ENCODE results near the gene SNAPC2. TPM values are rescaled to one million over a fixed set of nuclear protein-coding genes. Genes with fewer than 3 reads are reported as not detected.

SNAPC2 gene
- total and polyA plus RNA-seq, 2 of the 13 experiments (the other 11 are each of a cell fraction or from before 2014, with no cell fraction given): 10.2 to 12.7 TPM

DNA sequence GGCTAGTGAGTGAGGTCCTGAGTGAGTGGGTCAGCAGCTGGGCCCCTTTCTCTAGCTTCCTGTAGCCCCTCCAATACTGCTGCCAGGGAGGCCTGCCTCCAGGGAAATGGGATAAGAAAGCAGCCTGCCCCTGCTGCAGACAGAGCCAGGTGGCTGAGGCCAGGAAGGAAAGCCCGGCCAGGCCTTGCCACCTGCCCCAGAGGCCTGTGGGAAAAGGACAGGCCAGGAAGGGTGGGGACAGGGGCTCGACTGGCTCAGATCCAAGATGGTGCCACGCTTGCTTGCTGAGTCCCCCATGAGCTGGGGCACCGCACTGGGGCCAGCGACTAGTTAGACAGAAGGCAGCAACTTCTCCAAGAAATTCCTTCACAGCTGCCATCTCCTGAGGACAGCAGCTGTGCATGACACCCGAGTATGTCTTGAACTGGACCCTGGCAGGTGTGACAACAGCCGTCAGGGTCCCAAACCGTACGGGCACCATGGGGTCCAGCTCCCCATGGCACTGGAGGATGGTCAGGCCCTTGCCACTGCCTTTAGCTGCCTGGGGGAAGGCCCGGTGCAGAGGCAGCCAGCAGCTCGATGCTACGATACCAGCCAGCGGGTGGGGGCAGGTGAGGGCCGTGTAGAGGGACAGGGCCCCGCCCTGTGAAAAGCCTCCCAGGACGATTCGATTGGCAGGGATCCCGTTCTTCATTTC, 40.9 kb upstream of the SNAPC2 start (continued):
- TF ChIP-seq HNRNPL (IDR thresholded peaks at IDR 0.05; ENCODE audit: low read depth, low read length) (0 out of 2 replicates have a peak, but pooled peaks have one; percentile 12), PAF1 (CRISPR knock-in tag; IDR thresholded peaks at IDR 0.05) (no peak), ZFY (CRISPR knock-in tag; IDR thresholded peaks at IDR 0.05) (peak; percentile 52; the same call in 1 of the 2 replicates), ZNF598 (CRISPR knock-in tag; IDR thresholded peaks at IDR 0.05; ENCODE audit: borderline replicate concordance) (0 out of 2 replicates have a peak, but pooled peaks have one; percentile 48), ZNF143 (CRISPR knock-in tag; IDR thresholded peaks at IDR 0.05) (peak; percentile 65; the same call in 1 of the 2 replicates), ZFP36 (IDR thresholded peaks at IDR 0.05; ENCODE audit: borderline replicate concordance, low read depth, low read length, partially characterized antibody) (no peak), ZFX (CRISPR knock-in tag; IDR thresholded peaks at IDR 0.05; ENCODE audit: low read depth) (peak; percentile 66)
- TF ChIP-seq, protein P1, sequence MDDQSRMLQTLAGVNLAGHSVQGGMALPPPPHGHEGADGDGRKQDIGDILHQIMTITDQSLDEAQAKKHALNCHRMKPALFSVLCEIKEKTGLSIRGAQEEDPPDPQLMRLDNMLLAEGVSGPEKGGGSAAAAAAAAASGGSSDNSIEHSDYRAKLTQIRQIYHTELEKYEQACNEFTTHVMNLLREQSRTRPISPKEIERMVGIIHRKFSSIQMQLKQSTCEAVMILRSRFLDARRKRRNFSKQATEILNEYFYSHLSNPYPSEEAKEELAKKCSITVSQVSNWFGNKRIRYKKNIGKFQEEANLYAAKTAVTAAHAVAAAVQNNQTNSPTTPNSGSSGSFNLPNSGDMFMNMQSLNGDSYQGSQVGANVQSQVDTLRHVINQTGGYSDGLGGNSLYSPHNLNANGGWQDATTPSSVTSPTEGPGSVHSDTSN (CRISPR knock-in tag; IDR thresholded peaks at IDR 0.05; ENCODE audit: borderline replicate concordance): no peak
- TF ChIP-seq, protein P2, sequence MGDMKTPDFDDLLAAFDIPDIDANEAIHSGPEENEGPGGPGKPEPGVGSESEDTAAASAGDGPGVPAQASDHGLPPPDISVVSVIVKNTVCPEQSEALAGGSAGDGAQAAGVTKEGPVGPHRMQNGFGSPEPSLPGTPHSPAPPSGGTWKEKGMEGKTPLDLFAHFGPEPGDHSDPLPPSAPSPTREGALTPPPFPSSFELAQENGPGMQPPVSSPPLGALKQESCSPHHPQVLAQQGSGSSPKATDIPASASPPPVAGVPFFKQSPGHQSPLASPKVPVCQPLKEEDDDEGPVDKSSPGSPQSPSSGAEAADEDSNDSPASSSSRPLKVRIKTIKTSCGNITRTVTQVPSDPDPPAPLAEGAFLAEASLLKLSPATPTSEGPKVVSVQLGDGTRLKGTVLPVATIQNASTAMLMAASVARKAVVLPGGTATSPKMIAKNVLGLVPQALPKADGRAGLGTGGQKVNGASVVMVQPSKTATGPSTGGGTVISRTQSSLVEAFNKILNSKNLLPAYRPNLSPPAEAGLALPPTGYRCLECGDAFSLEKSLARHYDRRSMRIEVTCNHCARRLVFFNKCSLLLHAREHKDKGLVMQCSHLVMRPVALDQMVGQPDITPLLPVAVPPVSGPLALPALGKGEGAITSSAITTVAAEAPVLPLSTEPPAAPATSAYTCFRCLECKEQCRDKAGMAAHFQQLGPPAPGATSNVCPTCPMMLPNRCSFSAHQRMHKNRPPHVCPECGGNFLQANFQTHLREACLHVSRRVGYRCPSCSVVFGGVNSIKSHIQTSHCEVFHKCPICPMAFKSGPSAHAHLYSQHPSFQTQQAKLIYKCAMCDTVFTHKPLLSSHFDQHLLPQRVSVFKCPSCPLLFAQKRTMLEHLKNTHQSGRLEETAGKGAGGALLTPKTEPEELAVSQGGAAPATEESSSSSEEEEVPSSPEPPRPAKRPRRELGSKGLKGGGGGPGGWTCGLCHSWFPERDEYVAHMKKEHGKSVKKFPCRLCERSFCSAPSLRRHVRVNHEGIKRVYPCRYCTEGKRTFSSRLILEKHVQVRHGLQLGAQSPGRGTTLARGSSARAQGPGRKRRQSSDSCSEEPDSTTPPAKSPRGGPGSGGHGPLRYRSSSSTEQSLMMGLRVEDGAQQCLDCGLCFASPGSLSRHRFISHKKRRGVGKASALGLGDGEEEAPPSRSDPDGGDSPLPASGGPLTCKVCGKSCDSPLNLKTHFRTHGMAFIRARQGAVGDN (CRISPR knock-in tag; IDR thresholded peaks at IDR 0.05): peak; percentile 81
